Endothelial cell of umbilical vein (primary cell): ENCODE measurements around the gene CTBP2. TPM values are rescaled to one million over a fixed set of nuclear protein-coding genes. Genes with fewer than 3 reads are reported as not detected.
A peak's percentile ranks its signal among the peaks of the same experiment; 100 is the strongest.

ENCODE experiments used
- BruUV-seq: library from RNA; stranded (reverse); fragments of 400-500 nt; replicated peaks from 2 replicates; lab custom pipeline; 2021; lab: Mats Ljungman, UMichigan
- CTCF ChIA-PET: fragments of 300-600, 350-600 bp; sonication (Branson Sonifier 250); formaldehyde crosslinking; loops from one replicate; lab custom pipeline; 2021; ENCODE audit warnings: antibody characterized with exemption, inconsistent platforms; lab: Charles Lee
- POLR2A ChIA-PET: fragments of 300-600, 350-600 bp; sonication (Branson Sonifier 250); formaldehyde crosslinking; loops from one replicate; lab custom pipeline; 2021; ENCODE audit warnings: antibody characterized with exemption, inconsistent platforms; lab: Charles Lee
- DNase-seq: peaks from one replicate; pipeline ENCODE4 v3.0.0-alpha.2; 2011; ENCODE audit warnings: low read depth, low spot score
- FAIRE-seq: peaks from 2 replicates; lab custom pipeline; 2011; peaks lifted over from hg19 to GRCh38; lab: Jason Lieb, UNC
- H2AFZ ChIP-seq: 2 replicates; pipeline ENCODE4 v1.6.0; 2012; ENCODE audit warnings: low read depth, low read length, control low read depth, inconsistent platforms
- H3K27ac ChIP-seq: 2 replicates; pipeline ENCODE4 v1.5.1; 2011; ENCODE audit warnings: low read depth, mild to moderate bottlenecking, control low read depth, low read length, moderate library complexity; ENCODE audit not compliant: insufficient read depth
- H3K27me3 ChIP-seq, 2 experiments: 2 replicates each; pipeline versions ENCODE4 v1.6.0 to v1.6.1; 2011; ENCODE audit warnings: low read length in 2 of 2, mixed read lengths in 1 of 2; ENCODE audit not compliant: control insufficient read depth in 2 of 2, insufficient read depth in 2 of 2
- H3K36me3 ChIP-seq, 2 experiments: 2 replicates in 1 of 2; 3 replicates in 1 of 2; pipeline ENCODE4 v1.5.1; 2011; ENCODE audit warnings: low read length in 2 of 2, mild to moderate bottlenecking in 1 of 2, moderate library complexity in 1 of 2; ENCODE audit not compliant: control insufficient read depth in 2 of 2, insufficient read depth in 2 of 2; ENCODE audit errors: extremely low read depth in 1 of 2
- H3K4me1 ChIP-seq: 3 replicates; pipeline ENCODE4 v1.5.1; 2011; ENCODE audit warnings: mild to moderate bottlenecking, low read length; ENCODE audit not compliant: control insufficient read depth, insufficient read depth; ENCODE audit errors: extremely low read depth
- H3K4me2 ChIP-seq: 2 replicates; pipeline ENCODE4 v1.6.1; 2011; ENCODE audit warnings: low read length, control low read depth, mixed read lengths; ENCODE audit not compliant: insufficient read depth
- H3K4me3 ChIP-seq, 3 experiments: fragments of 200-600 bp in 1 of 3; sonication (generic), shearing (Covaris generic) in 1 of 3; replicated peaks in 1 of 3; 2 replicates each; pipeline ENCODE4 v1.5.1; 2011 to 2016; ENCODE audit warnings: control low read depth in 3 of 3, low read length in 3 of 3, mild to moderate bottlenecking in 2 of 3, inconsistent platforms in 1 of 3, low read depth in 1 of 3, moderate library complexity in 1 of 3; ENCODE audit not compliant: insufficient read depth in 1 of 3
- H3K79me2 ChIP-seq: 2 replicates; pipeline ENCODE4 v1.6.0; 2012; ENCODE audit warnings: low read length, inconsistent platforms; ENCODE audit not compliant: control insufficient read depth, insufficient read depth
- H3K9ac ChIP-seq: replicated peaks from 2 replicates; pipeline ENCODE3; 2011; ENCODE audit warnings: low read length, control low read depth; ENCODE audit not compliant: insufficient read depth; ENCODE audit errors: extremely low read depth
- H3K9me1 ChIP-seq: replicated peaks from 3 replicates; pipeline ENCODE4 v1.6.0; 2011; ENCODE audit warnings: mild to moderate bottlenecking, low read length; ENCODE audit not compliant: control insufficient read depth, insufficient read depth; ENCODE audit errors: extremely low read depth
- H3K9me3 ChIP-seq: replicated peaks from 2 replicates; pipeline ENCODE4 v1.5.1; 2012; ENCODE audit warnings: low read length, inconsistent platforms; ENCODE audit not compliant: control insufficient read depth, insufficient read depth
- H4K20me1 ChIP-seq: replicated peaks from 2 replicates; pipeline ENCODE3; 2011; ENCODE audit warnings: mild to moderate bottlenecking, low read length; ENCODE audit not compliant: control insufficient read depth, insufficient read depth; ENCODE audit errors: extremely low read depth
- CTCF ChIP-seq, 2 donors: IDR thresholded peaks; 1 replicate in 1 of 2; 2 replicates in 1 of 2; pipeline ENCODE4 v1.5.1; 2011; ENCODE audit warnings: low read length in 2 of 2, mild to moderate bottlenecking in 2 of 2, moderate library complexity in 2 of 2, control low read depth in 1 of 2, inconsistent platforms in 1 of 2, low read depth in 1 of 2; ENCODE audit not compliant: insufficient read depth in 1 of 2; ENCODE audit errors: extremely low read depth in 1 of 2
- EZH2 ChIP-seq: IDR thresholded peaks from 2 replicates; pipeline ENCODE4 v1.6.1; 2012; ENCODE audit warnings: borderline replicate concordance, low read depth, mild to moderate bottlenecking, moderate library complexity, low read length, inconsistent platforms; ENCODE audit not compliant: severe bottlenecking
- FOS ChIP-seq: IDR thresholded peaks from 2 replicates; pipeline ENCODE4 v1.6.1; 2011; ENCODE audit warnings: mild to moderate bottlenecking, low read length, moderate library complexity, borderline replicate concordance; ENCODE audit not compliant: insufficient read depth
- GATA2 ChIP-seq: IDR thresholded peaks from 2 replicates; pipeline ENCODE4 v1.7.0; 2011; ENCODE audit warnings: low read depth, mild to moderate bottlenecking, moderate library complexity, mixed read lengths, low read length; ENCODE audit not compliant: insufficient read length, insufficient read depth
- JUN ChIP-seq: IDR thresholded peaks from 2 replicates; pipeline ENCODE4 v1.6.1; 2011; ENCODE audit warnings: borderline replicate concordance, low read depth; ENCODE audit not compliant: insufficient read length, insufficient read depth
- MAX ChIP-seq: IDR thresholded peaks from 2 replicates; pipeline ENCODE4 v1.6.1; 2011; ENCODE audit not compliant: insufficient read depth, insufficient read length
- MYC ChIP-seq: IDR thresholded peaks from one replicate; pipeline ENCODE4 v1.6.1; 2011; ENCODE audit warnings: mild to moderate bottlenecking, low read depth, low read length
- POLR2A ChIP-seq: IDR thresholded peaks from 2 replicates; pipeline ENCODE4 v1.6.1; 2012; ENCODE audit warnings: low read depth, mild to moderate bottlenecking, control low read depth, low read length
- POLR2AphosphoS5 ChIP-seq: IDR thresholded peaks from 2 replicates; pipeline ENCODE4 v1.6.1; 2012; ENCODE audit warnings: low read depth, mild to moderate bottlenecking, control low read depth, low read length, moderate library complexity; ENCODE audit not compliant: insufficient read depth
- dilution Hi-C: fragments of 300-500 bp; cut with MboI; formaldehyde crosslinking; loops from one replicate; pipeline ENCODE4 v1.15.0; 2019; ENCODE audit warnings: low sequenced_read_pairs; ENCODE audit not compliant: extremely low pct_ligation_motif_present
- intact Hi-C: fragments of 100-400 bp; cut with micrococcal nuclease; formaldehyde crosslinking; loops from one replicate; pipeline ENCODE4 v1.10.0; 2022
- polyA plus RNA-seq, 4 experiments: library from polyadenylated mRNA; depleted of rRNA in 3 of 4; stranded (reverse) in 3 of 4; unstranded in 1 of 4; fragments of >200 nt; gene quantifications; 2 replicates each; pipeline versions ENCODE4 v1.2.1 to v1.2.3, GENCODE V29; 2011 to 2012; ENCODE audit warnings: missing spikeins in 1 of 4
- total RNA-seq: library from RNA; stranded (reverse); gene quantifications from 2 replicates; pipeline ENCODE4 v1.2.3, GENCODE V29; 2021

CTBP2 gene
- total and polyA plus RNA-seq, 2 donors (not counting 3 experiments of a cell fraction or from before 2014, with no cell fraction given): 118 to 128 TPM

GRCh38 chr10:125137601-125138438, 22.5 kb downstream of the CTBP2 start:
- no peaks in the 10 kb centered on the region for H4K20me1 ChIP-seq
- peak; percentile 87 for DNase-seq
- H3K27me3 ChIP-seq: no peaks in the 10 kb centered on the region
- H3K36me3 ChIP-seq: peaks cover 0 to 17% of the 10 kb centered on the region in 2 experiments
- ChIA-PET POLR2A (no interaction called here), CTCF (interaction anchor here (0.6 to 2.5 kb wide), 2 partner anchors 11 to 90 kb away, joined by 3 to 13 read pairs; no protein-coding TSS in a partner anchor)
- H3K27ac ChIP-seq: no peak overlapping the region
- peak; percentile 92 for FAIRE-seq
- H3K9me1 ChIP-seq: no peaks in the 10 kb centered on the region
- H3K9ac ChIP-seq: no peak overlapping the region
- intact Hi-C loops: loop anchor here (1.0 kb wide), 1 partner anchor 54 kb away; no protein-coding TSS in a partner anchor
- BruUV-seq: no TSS peak
- peaks cover 98% of the 10 kb centered on the region for H3K79me2 ChIP-seq
- no peak for TF ChIP-seq POLR2AphosphoS5
- TF ChIP-seq EZH2: no peak
- no peak for TF ChIP-seq POLR2A
- no peak for TF ChIP-seq MAX
- TF ChIP-seq FOS: no peak
- TF ChIP-seq MYC: no peak
- no peak for TF ChIP-seq GATA2
- no peak for TF ChIP-seq JUN
- TF ChIP-seq CTCF (IDR thresholded peaks at IDR 0.05; ENCODE audit: extremely low read depth in 1 of 2, insufficient read depth in 1 of 2, low read depth in 1 of 2, low read length in 2 of 2): no peak
- H3K4me1 ChIP-seq: peaks cover 20% of the 10 kb centered on the region
- no peak overlapping the region for H2AFZ ChIP-seq
- H3K9me3 ChIP-seq: no peaks in the 10 kb centered on the region
- H3K4me2 ChIP-seq: no peak overlapping the region
- H3K4me3 ChIP-seq: no peak overlapping the region
- dilution Hi-C loops: no loop called here
